Measurements from ENCODE around the gene TTBK1. TPM values are rescaled to one million over a fixed set of nuclear protein-coding genes. Genes with fewer than 3 reads are reported as not detected.

The TTBK1 gene
- polyA plus RNA-seq, 1 of the 3 experiments (the other 2 are of a cell fraction), result 0.94 TPM

DNA sequence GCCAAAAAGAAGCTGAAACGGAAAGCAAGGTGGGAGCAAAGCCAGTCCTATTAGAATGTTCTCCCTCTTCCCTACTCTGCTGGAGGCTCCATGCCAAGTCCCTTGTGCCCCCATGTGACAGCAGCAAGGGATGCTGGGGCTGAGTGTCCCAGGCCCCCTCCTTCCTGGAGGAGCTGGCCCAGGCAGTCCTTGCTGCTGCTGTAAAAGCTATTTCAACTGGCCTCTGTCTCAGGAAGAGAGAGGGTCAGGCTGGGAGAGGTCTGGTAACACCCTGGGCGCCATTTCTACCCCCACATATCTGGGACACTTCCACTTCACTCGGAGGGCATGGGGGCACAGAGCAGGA lies 25.0 kb downstream of the TTBK1 start:
- H2AFZ ChIP-seq (ENCODE audit: low read depth), result no peak overlapping the region
- H3K27me3 ChIP-seq (ENCODE audit: insufficient read depth), result no peaks in the 10 kb centered on the region
- no peaks in the 10 kb centered on the region for H4K20me1 ChIP-seq (ENCODE audit: insufficient read depth)
- POLR2A ChIA-PET, result interaction anchor here (1.0 kb wide), 1 partner anchor 9 kb away, joined by 3 read pairs; no protein-coding TSS in a partner anchor
- H3K9ac ChIP-seq, result no peak overlapping the region
- H3K27ac ChIP-seq (ENCODE audit: low read depth in 2 of 2, low read length in 1 of 2), result no peak overlapping the region
- no peak for TF ChIP-seq PBX3 (IDR thresholded peaks at IDR 0.05)
- no peak for TF ChIP-seq RFX5 (IDR thresholded peaks at IDR 0.05; ENCODE audit: low read length)
- no peak for TF ChIP-seq JUND (IDR thresholded peaks at IDR 0.05)
- TF ChIP-seq CTCF (IDR thresholded peaks at IDR 0.05), result no peak
- no peak for TF ChIP-seq NRF1 (IDR thresholded peaks at IDR 0.05; ENCODE audit: low read depth, low read length)
- no peak for TF ChIP-seq GABPA (IDR thresholded peaks at IDR 0.05; ENCODE audit: low read depth)
- no peak for TF ChIP-seq IRF3 (IDR thresholded peaks at IDR 0.05; ENCODE audit: low read depth, low read length)
- no peak for TF ChIP-seq CHD2 (IDR thresholded peaks at IDR 0.05; ENCODE audit: low read length, partially characterized antibody)
- TF ChIP-seq GATA2 (CRISPR knock-in tag; IDR thresholded peaks at IDR 0.05), result no peak
- H3K4me3 ChIP-seq (ENCODE audit: low read depth in 2 of 2, low read length in 1 of 2), result no peak overlapping the region
- H3K79me2 ChIP-seq (ENCODE audit: insufficient read depth), result no peaks in the 10 kb centered on the region
- no peak for DNase-seq
- H3F3A ChIP-seq (replicated peaks; ENCODE audit: insufficient read depth), result no peaks in the 10 kb centered on the region
- H3K36me3 ChIP-seq (replicated peaks in 1 of 2; ENCODE audit: control insufficient read depth in 1 of 2, insufficient read depth in 2 of 2, low read length in 1 of 2), result no peaks in the 10 kb centered on the region
- H3K4me2 ChIP-seq, result no peak overlapping the region
- H3K9me2 ChIP-seq, result no peaks in the 10 kb centered on the region
- peaks cover 0 to 17% of the 10 kb centered on the region in 2 experiments; a peak in 1 of 4 replicates for H3K4me1 ChIP-seq (ENCODE audit: control insufficient read depth in 1 of 2, insufficient read depth in 2 of 2, low read depth in 1 of 2, low read length in 1 of 2)
- H3K9me3 ChIP-seq, result no peaks in the 10 kb centered on the region
- WGBS (ENCODE audit: low lambda C conversion rate), result 87% methylated on average over 3 of the region's 3 CpGs
- CTCF ChIA-PET, result interaction anchor here (1.6 to 2.4 kb wide), 2 partner anchors 31 to 39 kb away, joined by 7 to 8 read pairs; partner anchors contain the start of gene DNPH1

GRCh38 chr6:43268782-43269272 lies 25.5 kb downstream of the TTBK1 start:
- Histone ChIP-seq H3K9me3 (no peaks in the 10 kb centered on the region), H3K9me2 (no peaks in the 10 kb centered on the region), H3K27ac (ENCODE audit: low read depth in 2 of 2, low read length in 1 of 2) (no peak overlapping the region), H3K9ac (no peak overlapping the region), H3K4me3 (ENCODE audit: low read depth in 2 of 2, low read length in 1 of 2) (no peak overlapping the region), H3K36me3 (replicated peaks in 1 of 2; ENCODE audit: control insufficient read depth in 1 of 2, insufficient read depth in 2 of 2, low read length in 1 of 2) (no peaks in the 10 kb centered on the region), H3K79me2 (ENCODE audit: insufficient read depth) (no peaks in the 10 kb centered on the region), H3K27me3 (ENCODE audit: insufficient read depth) (no peaks in the 10 kb centered on the region), H4K20me1 (ENCODE audit: insufficient read depth) (no peaks in the 10 kb centered on the region), H3F3A (replicated peaks; ENCODE audit: insufficient read depth) (no peaks in the 10 kb centered on the region), H2AFZ (ENCODE audit: low read depth) (no peak overlapping the region), H3K4me1 (ENCODE audit: control insufficient read depth in 1 of 2, insufficient read depth in 2 of 2, low read depth in 1 of 2, low read length in 1 of 2) (peaks cover 0 to 17% of the 10 kb centered on the region in 2 experiments; a peak in 1 of 4 replicates), H3K4me2 (no peak overlapping the region)
- TF ChIP-seq MXI1 (IDR thresholded peaks at IDR 0.05; ENCODE audit: low read depth, low read length), result no peak
- no peak for TF ChIP-seq FOXJ3 (CRISPR knock-in tag; IDR thresholded peaks at IDR 0.05)
- ChIA-PET CTCF (interaction anchor here (0.6 to 2.4 kb wide), 4 partner anchors 24 to 182 kb away, joined by 3 to 8 read pairs (median 5); partner anchors contain the start of gene DNPH1), POLR2A (interaction anchor here (1.0 kb wide), 1 partner anchor 9 kb away, joined by 3 read pairs; no protein-coding TSS in a partner anchor)
- DNase-seq, result no peak
- WGBS (ENCODE audit: low lambda C conversion rate), result 91% methylated on average over 10 of the region's 10 CpGs
